IMR-90 (cell line): ENCODE data around the gene PRTG. TPM values are rescaled to one million over a fixed set of nuclear protein-coding genes. Genes with fewer than 3 reads are reported as not detected.

Experiments
- ATAC-seq: fragments of 200-7000 bp; cut with Tn5 transposase; 2 replicates; pipeline ENCODE4 v1.9.1; 2020; ENCODE audit warnings: low read depth, mild to moderate bottlenecking, moderate library complexity
- BruUV-seq: library from RNA; stranded (reverse); fragments of 400-500 nt; replicated peaks from 2 replicates; lab custom pipeline; 2021; lab: Mats Ljungman, UMichigan
- CTCF ChIA-PET: fragments of 300-600 bp; formaldehyde crosslinking; extraction: SDS; loops from one replicate; lab custom pipeline; 2021; ENCODE audit warnings: antibody characterized with exemption; lab: Yijun Ruan, JAX
- POLR2A ChIA-PET: fragments of 300-600 bp; sonication (Branson Sonifier 250); formaldehyde crosslinking; loops from one replicate; lab custom pipeline; 2022; ENCODE audit warnings: antibody characterized with exemption; ENCODE audit not compliant: unreplicated experiment; lab: Charles Lee
- DNase-seq: peaks from one replicate; pipeline ENCODE4 v3.0.0; 2013
- H2AFZ ChIP-seq: replicated peaks from 2 replicates; pipeline ENCODE3; 2013; ENCODE audit warnings: low read length, mild to moderate bottlenecking; ENCODE audit not compliant: poor library complexity
- H2AK5ac ChIP-seq: 2 replicates; pipeline ENCODE4 v1.6.1; 2013; ENCODE audit warnings: low read depth, low read length, inconsistent platforms
- H2AK9ac ChIP-seq: replicated peaks from 2 replicates; pipeline ENCODE3; 2013; ENCODE audit warnings: mild to moderate bottlenecking, low read depth, low read length, moderate library complexity; ENCODE audit not compliant: poor library complexity
- H2BK120ac ChIP-seq: 2 replicates; pipeline ENCODE4 v1.6.1; 2013; ENCODE audit warnings: low read depth, low read length, inconsistent platforms
- H2BK15ac ChIP-seq: 3 replicates; pipeline ENCODE4 v1.6.1; 2013; ENCODE audit warnings: low read depth, low read length, inconsistent platforms
- H2BK20ac ChIP-seq: 2 replicates; pipeline ENCODE4 v1.6.1; 2013; ENCODE audit warnings: low read depth, mild to moderate bottlenecking, inconsistent platforms, low read length, moderate library complexity
- H2BK5ac ChIP-seq: 2 replicates; pipeline ENCODE4 v1.6.1; 2013; ENCODE audit warnings: mild to moderate bottlenecking, low read depth, low read length, inconsistent platforms; ENCODE audit not compliant: poor library complexity, severe bottlenecking
- H3K14ac ChIP-seq: replicated peaks from 2 replicates; pipeline ENCODE4 v1.6.1; 2013; ENCODE audit warnings: low read depth, low read length, inconsistent platforms
- H3K18ac ChIP-seq: 2 replicates; pipeline ENCODE4 v1.6.1; 2013; ENCODE audit warnings: low read depth, low read length, control low read depth
- H3K23ac ChIP-seq: 2 replicates; pipeline ENCODE4 v1.6.1; 2013; ENCODE audit warnings: low read depth, low read length, inconsistent platforms
- H3K27ac ChIP-seq: 2 replicates; pipeline ENCODE4 v1.5.1; 2013; ENCODE audit warnings: mild to moderate bottlenecking, control low read depth, low read length; ENCODE audit not compliant: insufficient read depth
- H3K27me3 ChIP-seq: 2 replicates; pipeline ENCODE4 v1.6.1; 2013; ENCODE audit warnings: low read length; ENCODE audit not compliant: control insufficient read depth, insufficient read depth
- H3K36me3 ChIP-seq: 2 replicates; pipeline ENCODE4 v1.6.1; 2013; ENCODE audit warnings: low read length, mixed read lengths; ENCODE audit not compliant: control insufficient read depth, insufficient read depth
- H3K4ac ChIP-seq: 2 replicates; pipeline ENCODE4 v1.6.1; 2013; ENCODE audit warnings: low read depth, low read length, inconsistent platforms
- H3K4me1 ChIP-seq: 2 replicates; pipeline ENCODE4 v1.6.1; 2013; ENCODE audit warnings: low read length, mixed read lengths; ENCODE audit not compliant: control insufficient read depth, insufficient read depth
- H3K4me2 ChIP-seq: 2 replicates; pipeline ENCODE4 v1.6.1; 2013; ENCODE audit warnings: low read depth, mild to moderate bottlenecking, control low read depth, low read length, moderate library complexity
- H3K4me3 ChIP-seq: 2 replicates; pipeline ENCODE4 v1.5.1; 2013; ENCODE audit warnings: low read depth, mild to moderate bottlenecking, control low read depth, low read length, moderate library complexity; ENCODE audit not compliant: insufficient read depth
- H3K56ac ChIP-seq: 2 replicates; pipeline ENCODE4 v1.6.1; 2013; ENCODE audit warnings: low read length, inconsistent platforms; ENCODE audit not compliant: insufficient read depth; ENCODE audit errors: extremely low read depth
- H3K79me1 ChIP-seq, 2 experiments: 2 replicates each; pipeline ENCODE4 v1.6.1; 2013; ENCODE audit warnings: low read length in 2 of 2, inconsistent platforms in 1 of 2, low read depth in 1 of 2
- H3K9ac ChIP-seq: 2 replicates; pipeline ENCODE4 v1.6.1; 2013; ENCODE audit warnings: low read depth, low read length, control low read depth
- H3K9me1 ChIP-seq: 2 replicates; pipeline ENCODE4 v1.6.1; 2013; ENCODE audit warnings: low read length, inconsistent platforms; ENCODE audit not compliant: insufficient read depth
- H3K9me3 ChIP-seq: 2 replicates; pipeline ENCODE4 v1.6.1; 2013; ENCODE audit warnings: low read length; ENCODE audit not compliant: control insufficient read depth, insufficient read depth
- H4K20me1 ChIP-seq: 2 replicates; pipeline ENCODE4 v1.6.1; 2013; ENCODE audit warnings: low read length, inconsistent platforms; ENCODE audit not compliant: insufficient read depth
- H4K5ac ChIP-seq: 2 replicates; pipeline ENCODE4 v1.6.1; 2013; ENCODE audit warnings: mild to moderate bottlenecking, low read depth, low read length, control low read depth
- H4K8ac ChIP-seq, 2 experiments: 2 replicates each; pipeline ENCODE4 v1.6.1; 2013; ENCODE audit warnings: low read depth in 2 of 2, low read length in 2 of 2, control low read depth in 1 of 2, inconsistent platforms in 1 of 2
- H4K91ac ChIP-seq: 2 replicates; pipeline ENCODE4 v1.6.1; 2013; ENCODE audit warnings: low read depth, low read length, inconsistent platforms; ENCODE audit not compliant: insufficient read depth
- BHLHE40 ChIP-seq: fragments of 150-350 bp; IDR thresholded peaks from 2 replicates; pipeline ENCODE4 v1.6.1; 2016; ENCODE audit warnings: mild to moderate bottlenecking, low read depth, low read length
- CEBPB ChIP-seq: IDR thresholded peaks from 2 replicates; pipeline ENCODE4 v1.6.1; 2012; ENCODE audit warnings: low read depth, low read length, improper control_type of control experiment
- CHD1 ChIP-seq: IDR thresholded peaks from 2 replicates; pipeline ENCODE4 v1.6.1; 2012; ENCODE audit warnings: low read depth, low read length, improper control_type of control experiment
- MAFK ChIP-seq: IDR thresholded peaks from 2 replicates; pipeline ENCODE4 v1.6.1; 2012; ENCODE audit warnings: low read depth, low read length, improper control_type of control experiment
- MAZ ChIP-seq: IDR thresholded peaks from 2 replicates; pipeline ENCODE4 v1.6.1; 2012; ENCODE audit warnings: low read depth, mild to moderate bottlenecking, low read length, improper control_type of control experiment, moderate library complexity, borderline replicate concordance
- MXI1 ChIP-seq: IDR thresholded peaks from 2 replicates; pipeline ENCODE4 v1.6.1; 2012; ENCODE audit warnings: low read depth, mild to moderate bottlenecking, low read length, moderate library complexity, borderline replicate concordance
- NFE2L2 ChIP-seq: fragments of 150-350 bp; IDR thresholded peaks from 2 replicates; pipeline ENCODE4 v1.6.1; 2016; ENCODE audit warnings: low read depth, mild to moderate bottlenecking, low read length
- POLR2A ChIP-seq: IDR thresholded peaks from 2 replicates; pipeline ENCODE4 v1.6.1; 2012; ENCODE audit warnings: mild to moderate bottlenecking, low read depth, low read length
- RAD21 ChIP-seq: IDR thresholded peaks from 2 replicates; pipeline ENCODE4 v1.6.1; 2012; ENCODE audit warnings: low read length, improper control_type of control experiment
- RCOR1 ChIP-seq: IDR thresholded peaks from 2 replicates; pipeline ENCODE4 v1.6.1; 2012; ENCODE audit warnings: mild to moderate bottlenecking, low read length, improper control_type of control experiment; ENCODE audit not compliant: insufficient replicate concordance
- RFX5 ChIP-seq: IDR thresholded peaks from 2 replicates; pipeline ENCODE4 v1.8.0; 2012; ENCODE audit warnings: low read depth, mild to moderate bottlenecking, low read length, moderate library complexity
- SMC3 ChIP-seq: fragments of 150-350 bp; IDR thresholded peaks from 2 replicates; pipeline ENCODE4 v1.6.1; 2016; ENCODE audit warnings: low read depth, mild to moderate bottlenecking, antibody characterized with exemption, low read length, moderate library complexity
- WGBS, 2 experiments: methylation state at CpG; one replicate each; pipeline versions ENCODE4 v1.1.5 to v1.1.7; 2013; ENCODE audit warnings: missing lambda C conversion rate in 2 of 2; ENCODE audit not compliant: insufficient read length in 1 of 2; ENCODE audit errors: extremely low coverage in 2 of 2; 5-methylcytosine and 5-hydroxymethylcytosine counted together
- dilution Hi-C: fragments of 300-500 bp; cut with HindIII; formaldehyde crosslinking; loops from one replicate; pipeline ENCODE4 v1.14.3; 2018; ENCODE audit warnings: low sequenced_read_pairs; ENCODE audit not compliant: unreplicated experiment
- in situ Hi-C: fragments of 300-500 bp; cut with MboI; formaldehyde crosslinking; loops from 3 replicates; pipeline ENCODE4 v1.14.3; 2019; ENCODE audit warnings: low sequenced_read_pairs, inconsistent platforms, mixed read lengths
- intact Hi-C: fragments of 100-400 bp; cut with micrococcal nuclease; formaldehyde crosslinking; loops from 2 replicates; pipeline ENCODE4 v1.10.0; 2022
- polyA plus RNA-seq, 3 experiments: library from polyadenylated mRNA; depleted of rRNA; stranded (reverse); fragments of >200 nt; gene quantifications; 2 replicates each; pipeline ENCODE4 v1.2.3, GENCODE V29; 2012; ENCODE audit warnings: low replicate concordance in 1 of 3
- total RNA-seq: library from RNA; depleted of rRNA; stranded (reverse); fragments of >200 nt; gene quantifications from 2 replicates; pipeline ENCODE4 v1.2.3, GENCODE V29; 2012
- TF ChIP-seq, protein P1 (sequence below): fragments of 150-350 bp; IDR thresholded peaks from 2 replicates; pipeline ENCODE4 v1.6.1; 2016; ENCODE audit warnings: low read depth, mild to moderate bottlenecking, low read length, moderate library complexity, borderline replicate concordance
- TF ChIP-seq, protein P2 (sequence below): fragments of 150-350 bp; IDR thresholded peaks from 2 replicates; pipeline ENCODE4 v1.6.1; 2017; ENCODE audit warnings: mild to moderate bottlenecking, antibody characterized with exemption, low read length, low read depth

Gene PRTG
- total and polyA plus RNA-seq, 2 of the 4 experiments (the other 2 are of a cell fraction) = 0.99 to 1.4 TPM

DNA sequence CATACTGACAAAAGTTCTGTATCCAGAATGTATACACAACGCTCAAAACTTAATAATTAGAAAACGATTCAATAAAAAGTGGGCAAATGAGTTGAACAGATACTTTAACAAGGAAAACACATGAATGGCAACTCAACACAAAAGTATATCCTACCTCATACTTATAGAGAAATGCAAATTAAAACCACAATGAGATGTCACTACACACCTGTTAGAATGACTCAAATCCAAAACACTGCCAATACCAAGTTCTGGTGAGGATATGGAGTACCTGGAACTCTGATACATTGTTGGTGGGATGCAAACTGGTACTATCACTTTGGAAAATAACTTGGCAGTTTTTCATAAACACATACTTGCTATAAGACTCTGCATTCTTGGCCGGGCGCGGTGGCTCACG, 42.1 kb downstream of the PRTG start:
- Histone ChIP-seq H3K27ac (no peak overlapping the region), H3K23ac (no peak overlapping the region), H4K20me1 (no peaks in the 10 kb centered on the region; the same call in 1 of the 2 replicates), H3K36me3 (no peaks in the 10 kb centered on the region), H3K9ac (no peak overlapping the region), H3K14ac (no peak overlapping the region), H3K9me1 (no peaks in the 10 kb centered on the region), H2AK9ac (no peak overlapping the region), H3K9me3 (no peaks in the 10 kb centered on the region), H2AFZ (no peak overlapping the region), H3K56ac (no peak overlapping the region), H3K27me3 (peaks cover 33% of the 10 kb centered on the region), H3K4me1 (peaks cover 1% of the 10 kb centered on the region; the same call in 1 of the 2 replicates), H2AK5ac (no peak overlapping the region), H2BK120ac (no peak overlapping the region), H4K5ac (no peak overlapping the region), H3K4ac (no peak overlapping the region), H3K18ac (no peak overlapping the region), H2BK20ac (no peak overlapping the region), H3K4me2 (no peak overlapping the region), H3K79me1 (no peaks in the 10 kb centered on the region; a peak in 1 of 4 replicates), H4K91ac (no peak overlapping the region), H3K4me3 (no peak overlapping the region), H2BK5ac (no peak overlapping the region), H4K8ac (no peak overlapping the region), H2BK15ac (no peak overlapping the region)
- DNase-seq (no peak), ATAC-seq (no peak)
- in situ Hi-C loops (no loop called here), intact Hi-C loops (no loop called here), dilution Hi-C loops (no loop called here)
- ChIA-PET POLR2A (no interaction called here), CTCF (no interaction called here)
- TF ChIP-seq RFX5 (no peak), BHLHE40 (no peak), NFE2L2 (no peak), MXI1 (no peak), SMC3 (no peak), MAFK (no peak), POLR2A (no peak), CEBPB (no peak), RCOR1 (no peak), CHD1 (no peak), RAD21 (no peak), MAZ (no peak)
- TF ChIP-seq, protein P1, sequence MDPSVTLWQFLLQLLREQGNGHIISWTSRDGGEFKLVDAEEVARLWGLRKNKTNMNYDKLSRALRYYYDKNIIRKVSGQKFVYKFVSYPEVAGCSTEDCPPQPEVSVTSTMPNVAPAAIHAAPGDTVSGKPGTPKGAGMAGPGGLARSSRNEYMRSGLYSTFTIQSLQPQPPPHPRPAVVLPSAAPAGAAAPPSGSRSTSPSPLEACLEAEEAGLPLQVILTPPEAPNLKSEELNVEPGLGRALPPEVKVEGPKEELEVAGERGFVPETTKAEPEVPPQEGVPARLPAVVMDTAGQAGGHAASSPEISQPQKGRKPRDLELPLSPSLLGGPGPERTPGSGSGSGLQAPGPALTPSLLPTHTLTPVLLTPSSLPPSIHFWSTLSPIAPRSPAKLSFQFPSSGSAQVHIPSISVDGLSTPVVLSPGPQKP = no peak
- TF ChIP-seq, protein P2, sequence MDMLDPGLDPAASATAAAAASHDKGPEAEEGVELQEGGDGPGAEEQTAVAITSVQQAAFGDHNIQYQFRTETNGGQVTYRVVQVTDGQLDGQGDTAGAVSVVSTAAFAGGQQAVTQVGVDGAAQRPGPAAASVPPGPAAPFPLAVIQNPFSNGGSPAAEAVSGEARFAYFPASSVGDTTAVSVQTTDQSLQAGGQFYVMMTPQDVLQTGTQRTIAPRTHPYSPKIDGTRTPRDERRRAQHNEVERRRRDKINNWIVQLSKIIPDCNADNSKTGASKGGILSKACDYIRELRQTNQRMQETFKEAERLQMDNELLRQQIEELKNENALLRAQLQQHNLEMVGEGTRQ = no peak
- WGBS, 2 experiments = 100% methylated on average over 3 of the region's 6 CpGs; no CpG with 5 or more reads in 1 of the 2 experiments
- BruUV-seq = no TSS peak
